Muscle of back (tissue), 11 donors: ENCODE data around the gene MIOX. TPM values are rescaled to one million over a fixed set of nuclear protein-coding genes. Genes with fewer than 3 reads are reported as not detected.
"Not testable (repeated sequence)": the region's sequence is repeated elsewhere in the genome, so short reads cannot be mapped to it uniquely, and the experiment has no call there.

ENCODE experiments used
- DNase-seq, 3 donors: peaks; one replicate each; pipeline versions ENCODE4 v3.0.0 to v3.0.0-alpha.2; 2013
- polyA plus RNA-seq, 10 donors: library from polyadenylated mRNA; unstranded; fragments of 120-200 nt; gene quantifications; one replicate each; pipeline ENCODE4 v1.2.1, GENCODE V29; 2013; ENCODE audit not compliant: insufficient read length in 10 of 10

Gene MIOX
- polyA plus RNA-seq, 10 donors = 0.14 TPM; not detected in 9

GRCh38 chr22:50528682-50529415, 42.2 kb downstream of the MIOX start:
- DNase-seq = peak in 1 of 3 donors; percentile 45

GRCh38 chr22:50529416-50529896, 42.8 kb downstream of the MIOX start:
- peak in 1 of 3 donors; percentile 71 for DNase-seq

GRCh38 chr22:50529897-50530579, 43.4 kb downstream of the MIOX start, which contains the start of gene TYMP:
TSS of gene TYMP (minus strand) at chr22:50530012. CDS start at chr22:50529709, 303 bp downstream.
- peak in 2 of 3 donors; percentile 82 to 92 for DNase-seq

GRCh38 chr22:50530580-50530876, 43.9 kb downstream of the MIOX start:
- DNase-seq = no peak

GRCh38 chr22:50530877-50531545, 44.4 kb downstream of the MIOX start:
- DNase-seq = peak in 2 of 3 donors; percentile 72 to 86

- peak in 1 of 3 donors; percentile 60 for DNase-seq
Measured at GRCh38 chr22:50531546-50531961, 44.9 kb downstream of the MIOX start.

GRCh38 chr22:50531962-50532674, 45.5 kb downstream of the MIOX start:
- DNase-seq = peak in 2 of 3 donors; percentile 72 to 88

GRCh38 chr22:50532824-50533796, 46.5 kb downstream of the MIOX start:
- no peak for DNase-seq

- not testable (repeated sequence) for DNase-seq
Measured at GRCh38 chr22:50533856-50534711, 47.4 kb downstream of the MIOX start.

GRCh38 chr22:50535113-50535512, 48.5 kb downstream of the MIOX start:
- DNase-seq = no peak

GRCh38 chr22:50536226-50536625, 49.6 kb downstream of the MIOX start:
- DNase-seq = no peak

- no peak for DNase-seq
Measured at GRCh38 chr22:50537765-50538164, 51.1 kb downstream of the MIOX start.

Other genes starting within 250 kb of the MIOX start
- gene TUBGCP6, start 241.8 kb upstream of the MIOX start, polyA plus RNA-seq = 10 to 100 TPM; 15.8 to 38.6 (median 24.1) TPM
- gene HDAC10, start 235.6 kb upstream of the MIOX start, polyA plus RNA-seq = 10 to 100 TPM in 9 of 10 donors, 1 to 10 TPM in 1; 9.2 to 23.1 (median 16.1) TPM
- gene MAPK12, start 225.2 kb upstream of the MIOX start, polyA plus RNA-seq = 10 to 100 TPM in 9 of 10 donors, 1 to 10 TPM in 1; 8.6 to 38.0 (median 22.5) TPM
- 1 to 10 TPM; 4.6 to 8.4 (median 5.8) TPM for gene MAPK11, start 216.5 kb upstream of the MIOX start, polyA plus RNA-seq
- gene PLXNB2, start 179.2 kb upstream of the MIOX start, polyA plus RNA-seq = 100 to 1,000 TPM in 1 of 10 donors, 10 to 100 TPM in 9; 60.5 to 100 (median 83.4) TPM
- 1 to 10 TPM; 3.3 to 7.7 (median 4.6) TPM for gene DENND6B, start 159.8 kb upstream of the MIOX start, polyA plus RNA-seq
- 10 to 100 TPM; 24.6 to 37.0 (median 31.5) TPM for gene PPP6R2, start 143.5 kb upstream of the MIOX start, polyA plus RNA-seq
- gene SBF1, start 11.8 kb upstream of the MIOX start, polyA plus RNA-seq = 10 to 100 TPM; 29.7 to 43.8 (median 37.9) TPM
- gene ADM2, start 5.3 kb upstream of the MIOX start, polyA plus RNA-seq = under 1 TPM; 0.25 to 0.63 (median 0.39) TPM
- 10 to 100 TPM; 25.8 to 49.4 (median 38.2) TPM for gene LMF2, start 20.8 kb downstream of the MIOX start, polyA plus RNA-seq
- gene NCAPH2, start 21.4 kb downstream of the MIOX start, polyA plus RNA-seq = 10 to 100 TPM; 24.5 to 39.8 (median 32.0) TPM
- 1 to 10 TPM in 8 of 10 donors, not detected in 2; 1.3 to 5.0 (median 3.2) TPM for gene SCO2, start 38.7 kb downstream of the MIOX start, polyA plus RNA-seq
- gene TYMP, start 43.2 kb downstream of the MIOX start, polyA plus RNA-seq = 1 to 10 TPM; 2.6 to 5.5 (median 3.6) TPM
- gene KLHDC7B, start 59.0 kb downstream of the MIOX start, polyA plus RNA-seq = under 1 TPM in 2 of 10 donors, not detected in 8; 0.18 to 0.19 TPM
- gene SYCE3, start 76.1 kb downstream of the MIOX start, polyA plus RNA-seq = not detected
- 10 to 100 TPM; 22.3 to 73.5 (median 49.0) TPM for gene CPT1B, start 91.6 kb downstream of the MIOX start, polyA plus RNA-seq
- gene CHKB, start 96.0 kb downstream of the MIOX start, polyA plus RNA-seq = 10 to 100 TPM; 35.5 to 68.7 (median 46.4) TPM
- gene MAPK8IP2, start 113.9 kb downstream of the MIOX start, polyA plus RNA-seq = under 1 TPM; 0.24 to 0.70 (median 0.44) TPM
- gene ARSA, start 141.3 kb downstream of the MIOX start, polyA plus RNA-seq = 10 to 100 TPM; 11.5 to 20.4 (median 15.0) TPM
- gene SHANK3, start 186.0 kb downstream of the MIOX start, polyA plus RNA-seq = 10 to 100 TPM; 12.5 to 24.5 (median 15.1) TPM